Measurements from ENCODE around the gene UQCC5.

The UQCC5 gene

GRCh38 chr3:52554026-52554755, 17.8 kb downstream of the UQCC5 start:
- TF ChIP-seq CTCF (IDR thresholded peaks at IDR 0.05; ENCODE audit: low read depth, low read length) = no peak
- DNase-seq (ENCODE audit: extremely low read depth, low read depth) = no peak

- no peak for TF ChIP-seq CTCF (IDR thresholded peaks at IDR 0.05; ENCODE audit: low read depth, low read length)
- peak; percentile 37 for DNase-seq (ENCODE audit: extremely low read depth, low read depth)
These were observed 18.7 kb downstream of the UQCC5 start for GRCh38 chr3:52555056-52555455.

GRCh38 chr3:52557011-52557960, 20.9 kb downstream of the UQCC5 start:
- DNase-seq (ENCODE audit: extremely low read depth, low read depth) = no peak
- TF ChIP-seq CTCF (IDR thresholded peaks at IDR 0.05; ENCODE audit: low read depth, low read length) = no peak

- TF ChIP-seq CTCF (IDR thresholded peaks at IDR 0.05; ENCODE audit: low read depth, low read length) = no peak
- DNase-seq (ENCODE audit: extremely low read depth, low read depth) = no peak
These were observed 22.0 kb downstream of the UQCC5 start for GRCh38 chr3:52558436-52558835.

- DNase-seq (ENCODE audit: extremely low read depth, low read depth) = no peak
These were observed 24.8 kb downstream of the UQCC5 start for GRCh38 chr3:52561028-52561747.

GRCh38 chr3:52563984-52564383, 27.6 kb downstream of the UQCC5 start:
- no peak for DNase-seq (ENCODE audit: extremely low read depth, low read depth)
- no peak for TF ChIP-seq CTCF (IDR thresholded peaks at IDR 0.05; ENCODE audit: low read depth, low read length)

More at GRCh38 chr3:52561028-52561747, 24.8 kb downstream of the UQCC5 start:
- no peak for TF ChIP-seq CTCF (IDR thresholded peaks at IDR 0.05; ENCODE audit: low read depth, low read length)
